ENCODE results near the gene HS1BP3.

DNA sequence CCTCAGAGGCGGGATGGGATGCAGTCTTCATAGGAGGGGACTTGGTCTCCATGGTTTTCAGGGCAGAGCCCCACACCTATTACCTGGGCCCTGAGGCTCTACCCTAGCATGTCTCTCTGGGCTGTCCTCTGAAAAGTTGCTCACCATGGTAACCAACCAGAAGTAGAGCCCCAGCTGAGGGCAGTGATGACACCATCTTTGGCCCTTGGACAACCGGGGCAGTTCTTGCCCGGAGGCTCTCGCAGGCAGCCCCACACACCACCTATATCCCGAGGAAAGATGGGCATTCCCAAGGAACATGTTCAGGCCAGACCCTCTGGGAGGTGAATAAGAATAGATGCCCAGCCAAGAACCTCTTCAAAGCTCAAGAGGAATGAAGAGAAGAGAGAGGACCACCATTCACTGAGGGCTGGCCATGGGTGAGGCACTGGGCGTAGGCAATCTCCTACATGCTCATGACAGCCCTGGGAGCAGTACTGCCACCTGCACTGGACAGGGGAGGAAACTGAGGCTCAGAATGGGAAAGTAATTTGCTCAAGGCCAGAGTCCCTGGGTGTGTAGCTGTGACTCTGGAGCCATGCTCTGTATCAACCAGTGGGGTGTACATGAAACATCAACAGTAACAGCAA, 72.5 kb downstream of the HS1BP3 start:
- TF ChIP-seq, protein P1, sequence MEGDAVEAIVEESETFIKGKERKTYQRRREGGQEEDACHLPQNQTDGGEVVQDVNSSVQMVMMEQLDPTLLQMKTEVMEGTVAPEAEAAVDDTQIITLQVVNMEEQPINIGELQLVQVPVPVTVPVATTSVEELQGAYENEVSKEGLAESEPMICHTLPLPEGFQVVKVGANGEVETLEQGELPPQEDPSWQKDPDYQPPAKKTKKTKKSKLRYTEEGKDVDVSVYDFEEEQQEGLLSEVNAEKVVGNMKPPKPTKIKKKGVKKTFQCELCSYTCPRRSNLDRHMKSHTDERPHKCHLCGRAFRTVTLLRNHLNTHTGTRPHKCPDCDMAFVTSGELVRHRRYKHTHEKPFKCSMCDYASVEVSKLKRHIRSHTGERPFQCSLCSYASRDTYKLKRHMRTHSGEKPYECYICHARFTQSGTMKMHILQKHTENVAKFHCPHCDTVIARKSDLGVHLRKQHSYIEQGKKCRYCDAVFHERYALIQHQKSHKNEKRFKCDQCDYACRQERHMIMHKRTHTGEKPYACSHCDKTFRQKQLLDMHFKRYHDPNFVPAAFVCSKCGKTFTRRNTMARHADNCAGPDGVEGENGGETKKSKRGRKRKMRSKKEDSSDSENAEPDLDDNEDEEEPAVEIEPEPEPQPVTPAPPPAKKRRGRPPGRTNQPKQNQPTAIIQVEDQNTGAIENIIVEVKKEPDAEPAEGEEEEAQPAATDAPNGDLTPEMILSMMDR (IDR thresholded peaks at IDR 0.05), result no peak
- TF ChIP-seq POLR2A (IDR thresholded peaks at IDR 0.05) (no peak), POLR2AphosphoS5 (IDR thresholded peaks at IDR 0.05) (no peak), EP300 (IDR thresholded peaks at IDR 0.05) (no peak)

All from upper lobe of left lung (tissue), 4 donors.